Keratinocyte (primary cell): ENCODE data around the gene CTPS2.

Source experiments
- EZH2 ChIP-seq: IDR thresholded peaks from one replicate; pipeline ENCODE4 v1.6.1; 2012; ENCODE audit warnings: inconsistent platforms, mild to moderate bottlenecking, low read length, moderate library complexity
- TF ChIP-seq, protein P1 (sequence below), 3 experiments: IDR thresholded peaks in 1 of 3; conservative IDR thresholded peaks in 1 of 3; optimal IDR thresholded peaks in 1 of 3; 2 replicates in 2 of 3; 3 replicates in 1 of 3; pipeline versions ENCODE3 to v1.5.1; 2011; ENCODE audit warnings: low read length in 3 of 3, mild to moderate bottlenecking in 3 of 3, moderate library complexity in 2 of 3, control low read depth in 1 of 3, inconsistent platforms in 1 of 3; ENCODE audit not compliant: insufficient read depth in 2 of 3; ENCODE audit errors: extremely low read depth in 1 of 3

GRCh38 chrX:16601885-16602284 lies 110.6 kb downstream of the CTPS2 start:
- TF ChIP-seq, protein P1, sequence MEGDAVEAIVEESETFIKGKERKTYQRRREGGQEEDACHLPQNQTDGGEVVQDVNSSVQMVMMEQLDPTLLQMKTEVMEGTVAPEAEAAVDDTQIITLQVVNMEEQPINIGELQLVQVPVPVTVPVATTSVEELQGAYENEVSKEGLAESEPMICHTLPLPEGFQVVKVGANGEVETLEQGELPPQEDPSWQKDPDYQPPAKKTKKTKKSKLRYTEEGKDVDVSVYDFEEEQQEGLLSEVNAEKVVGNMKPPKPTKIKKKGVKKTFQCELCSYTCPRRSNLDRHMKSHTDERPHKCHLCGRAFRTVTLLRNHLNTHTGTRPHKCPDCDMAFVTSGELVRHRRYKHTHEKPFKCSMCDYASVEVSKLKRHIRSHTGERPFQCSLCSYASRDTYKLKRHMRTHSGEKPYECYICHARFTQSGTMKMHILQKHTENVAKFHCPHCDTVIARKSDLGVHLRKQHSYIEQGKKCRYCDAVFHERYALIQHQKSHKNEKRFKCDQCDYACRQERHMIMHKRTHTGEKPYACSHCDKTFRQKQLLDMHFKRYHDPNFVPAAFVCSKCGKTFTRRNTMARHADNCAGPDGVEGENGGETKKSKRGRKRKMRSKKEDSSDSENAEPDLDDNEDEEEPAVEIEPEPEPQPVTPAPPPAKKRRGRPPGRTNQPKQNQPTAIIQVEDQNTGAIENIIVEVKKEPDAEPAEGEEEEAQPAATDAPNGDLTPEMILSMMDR (optimal IDR thresholded peaks at IDR 0.05 in 1 of 3, IDR thresholded peaks at IDR 0.05 in 1 of 3, conservative IDR thresholded peaks at IDR 0.05 in 1 of 3; ENCODE audit: extremely low read depth in 1 of 3, insufficient read depth in 2 of 3, low read length in 3 of 3): no peak
- TF ChIP-seq EZH2: no peak
